NCI-H526 (cell line): ENCODE results near the gene GALNT10.
"Not testable (repeated sequence)": the region's sequence is repeated elsewhere in the genome, so short reads cannot be mapped to it uniquely, and the experiment has no call there.

Experiments used
- DNase-seq, 2 experiments: peaks; one replicate each; lab custom pipeline; 2025; lab: John Stamatoyannopoulos, UW

GALNT10 gene

GRCh38 chr5:154190595-154191304 is at the start of gene GALNT10:
GALNT10 (plus strand) TSS chr5:154190733; CDS start chr5:154190867, 134 bp downstream.
- DNase-seq, result peak in 1 of 2 experiments; percentile 76

GRCh38 chr5:154141745-154142221 is 48.8 kb upstream of the GALNT10 start:
- DNase-seq, result no peak

GRCh38 chr5:154143211-154143641 is 47.3 kb upstream of the GALNT10 start:
- DNase-seq, result no peak

- no peak for DNase-seq
These were observed 45.3 kb upstream of the GALNT10 start for GRCh38 chr5:154145268-154145667.

GRCh38 chr5:154146409-154146808 is 44.1 kb upstream of the GALNT10 start:
- no peak for DNase-seq

- DNase-seq, result no peak
These were observed 42.9 kb upstream of the GALNT10 start for GRCh38 chr5:154147666-154148065.

- DNase-seq, result not testable (repeated sequence)
These were observed 40.1 kb upstream of the GALNT10 start for GRCh38 chr5:154150471-154150870.

- DNase-seq, result no peak
These were observed 32.8 kb upstream of the GALNT10 start for GRCh38 chr5:154157483-154158378.

GRCh38 chr5:154158379-154158737 is 32.2 kb upstream of the GALNT10 start:
- no peak for DNase-seq

GRCh38 chr5:154159343-154159742 is 31.2 kb upstream of the GALNT10 start:
- no peak for DNase-seq

- DNase-seq, result no peak
These were observed 27.9 kb upstream of the GALNT10 start for GRCh38 chr5:154162539-154163151.

GRCh38 chr5:154163327-154164248 is 26.9 kb upstream of the GALNT10 start:
- no peak for DNase-seq

- no peak for DNase-seq
These were observed 26.3 kb upstream of the GALNT10 start for GRCh38 chr5:154164249-154164581.

- DNase-seq, result no peak
These were observed 24.6 kb upstream of the GALNT10 start for GRCh38 chr5:154165886-154166285.

- no peak for DNase-seq
These were observed 23.4 kb upstream of the GALNT10 start for GRCh38 chr5:154166901-154167791.

GRCh38 chr5:154168395-154168794 is 22.1 kb upstream of the GALNT10 start:
- no peak for DNase-seq

GRCh38 chr5:154172785-154173184 is 17.7 kb upstream of the GALNT10 start:
- DNase-seq, result no peak

- DNase-seq, result no peak
These were observed 16.4 kb upstream of the GALNT10 start for GRCh38 chr5:154174091-154174490.

- no peak for DNase-seq
These were observed 14.4 kb upstream of the GALNT10 start for GRCh38 chr5:154176181-154176580.

GRCh38 chr5:154178661-154179060 is 11.9 kb upstream of the GALNT10 start:
- no peak for DNase-seq
